H7 (cell line): Measurements from ENCODE around the gene TMEM30A. TPM values are rescaled to one million over a fixed set of nuclear protein-coding genes. Genes with fewer than 3 reads are reported as not detected.

Experiments used
- DNase-seq: peaks from one replicate; pipeline ENCODE4 v3.0.0; 2012
- H3K27me3 ChIP-seq: 2 replicates; pipeline ENCODE4 v1.6.0; 2011; ENCODE audit warnings: mild to moderate bottlenecking, low read length; ENCODE audit not compliant: control insufficient read depth, insufficient read depth
- H3K36me3 ChIP-seq: replicated peaks from 2 replicates; pipeline ENCODE4 v1.5.1; 2011; ENCODE audit warnings: low read length; ENCODE audit not compliant: control insufficient read depth, insufficient read depth
- H3K4me3 ChIP-seq: 2 replicates; pipeline ENCODE4 v1.5.1; 2011; ENCODE audit warnings: low read depth, mild to moderate bottlenecking, control low read depth, low read length, moderate library complexity; ENCODE audit not compliant: insufficient read depth
- total RNA-seq: library from RNA; depleted of rRNA; stranded (reverse); fragments of >200 nt; shearing (Covaris generic); gene quantifications from 2 replicates; pipeline ENCODE4 v1.2.3, GENCODE V29; 2014

The TMEM30A gene
- total RNA-seq, 1 experiment from 2014 or later: 33.0 TPM

GRCh38 chr6:75282706-75283105 is 1.9 kb downstream of the TMEM30A start:
- no peak for DNase-seq
- Histone ChIP-seq H3K27me3 (no peaks in the 10 kb centered on the region), H3K4me3 (peak overlapping the region; percentile 96), H3K36me3 (no peaks in the 10 kb centered on the region)

- Histone ChIP-seq H3K27me3 (no peaks in the 10 kb centered on the region), H3K36me3 (no peaks in the 10 kb centered on the region), H3K4me3 (no peak overlapping the region)
- DNase-seq: no peak
Observed at GRCh38 chr6:75281653-75282052, 2.9 kb downstream of the TMEM30A start.

GRCh38 chr6:75280131-75280855 is 4.3 kb downstream of the TMEM30A start:
- DNase-seq: no peak
- Histone ChIP-seq H3K27me3 (no peaks in the 10 kb centered on the region), H3K36me3 (no peaks in the 10 kb centered on the region), H3K4me3 (no peak overlapping the region)

DNA sequence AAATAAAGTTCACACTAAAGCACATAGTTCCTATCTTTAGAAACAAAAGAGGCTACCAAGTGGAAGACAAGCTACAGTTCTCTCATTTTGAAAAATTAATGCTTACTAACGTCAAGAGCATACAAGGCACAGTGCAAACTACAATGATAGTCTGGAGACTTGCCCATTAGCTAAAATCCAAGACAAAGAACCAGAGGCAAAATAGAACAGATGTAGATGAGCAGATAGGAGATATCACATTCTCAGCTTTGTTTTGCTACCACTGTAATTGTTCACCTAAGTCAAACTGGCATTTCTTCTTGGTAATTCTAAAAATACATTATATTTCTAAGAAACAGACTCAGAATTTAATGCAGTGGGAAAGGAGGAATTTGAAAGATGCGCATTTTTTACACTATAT is 5.2 kb downstream of the TMEM30A start:
- no peak for DNase-seq
- H3K27me3 ChIP-seq: no peaks in the 10 kb centered on the region
- no peak overlapping the region for H3K4me3 ChIP-seq
- H3K36me3 ChIP-seq: no peaks in the 10 kb centered on the region

DNA sequence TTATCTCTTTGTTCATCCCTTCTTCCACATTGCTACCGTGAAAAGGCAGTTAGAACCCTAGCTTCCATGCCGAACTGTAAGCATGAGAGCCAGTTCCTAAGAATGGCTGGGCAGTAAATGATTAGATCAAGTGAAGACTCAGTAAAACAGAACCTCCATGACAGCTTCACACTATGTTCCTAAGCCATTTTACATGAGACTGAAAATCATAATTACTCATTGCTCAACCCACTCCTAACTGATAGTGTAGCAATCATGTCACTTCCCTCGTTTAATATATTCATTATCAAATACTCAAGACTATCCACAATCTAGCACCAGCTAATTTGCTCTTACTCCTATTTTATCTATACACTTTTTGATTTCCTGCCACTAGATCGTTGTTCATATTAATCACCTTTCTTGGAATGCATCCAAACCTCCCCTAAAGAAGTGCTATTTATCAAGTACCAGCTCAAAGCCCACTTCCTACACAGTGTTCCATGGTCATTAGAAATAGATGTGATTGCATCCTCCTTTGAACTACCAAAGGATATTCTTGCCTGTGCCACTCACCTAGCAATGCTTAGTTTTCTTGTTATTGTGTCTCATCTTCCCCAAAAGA is 6.0 kb downstream of the TMEM30A start:
- Histone ChIP-seq H3K4me3 (no peak overlapping the region), H3K36me3 (no peaks in the 10 kb centered on the region), H3K27me3 (no peaks in the 10 kb centered on the region)
- DNase-seq: no peak

DNA sequence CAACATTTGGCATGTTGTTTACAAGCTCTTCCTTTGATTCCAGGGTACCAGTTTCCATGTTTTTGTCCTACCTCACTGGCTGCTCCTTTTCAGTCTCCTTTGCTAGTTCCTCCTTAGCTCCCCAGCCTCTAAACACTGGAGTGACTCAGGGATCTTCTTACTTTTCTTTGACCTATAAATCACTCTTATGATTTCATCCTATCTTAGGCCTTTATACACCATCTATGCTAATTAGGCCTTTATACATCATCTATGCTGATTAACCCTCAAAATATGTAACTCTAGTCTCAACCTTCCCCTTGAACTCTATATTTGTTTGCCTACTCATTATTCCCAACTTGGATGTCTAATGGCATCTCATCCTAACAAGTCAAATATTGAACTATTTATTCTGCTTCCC is 9.5 kb downstream of the TMEM30A start:
- no peak for DNase-seq
- Histone ChIP-seq H3K4me3 (no peak overlapping the region), H3K27me3 (no peaks in the 10 kb centered on the region), H3K36me3 (peaks cover 4% of the 10 kb centered on the region; the same call in 1 of the 2 replicates)

GRCh38 chr6:75273009-75273408 is 11.6 kb downstream of the TMEM30A start:
- Histone ChIP-seq H3K27me3 (no peaks in the 10 kb centered on the region), H3K4me3 (no peak overlapping the region), H3K36me3 (peaks cover 4% of the 10 kb centered on the region; the same call in 1 of the 2 replicates)
- no peak for DNase-seq

DNA sequence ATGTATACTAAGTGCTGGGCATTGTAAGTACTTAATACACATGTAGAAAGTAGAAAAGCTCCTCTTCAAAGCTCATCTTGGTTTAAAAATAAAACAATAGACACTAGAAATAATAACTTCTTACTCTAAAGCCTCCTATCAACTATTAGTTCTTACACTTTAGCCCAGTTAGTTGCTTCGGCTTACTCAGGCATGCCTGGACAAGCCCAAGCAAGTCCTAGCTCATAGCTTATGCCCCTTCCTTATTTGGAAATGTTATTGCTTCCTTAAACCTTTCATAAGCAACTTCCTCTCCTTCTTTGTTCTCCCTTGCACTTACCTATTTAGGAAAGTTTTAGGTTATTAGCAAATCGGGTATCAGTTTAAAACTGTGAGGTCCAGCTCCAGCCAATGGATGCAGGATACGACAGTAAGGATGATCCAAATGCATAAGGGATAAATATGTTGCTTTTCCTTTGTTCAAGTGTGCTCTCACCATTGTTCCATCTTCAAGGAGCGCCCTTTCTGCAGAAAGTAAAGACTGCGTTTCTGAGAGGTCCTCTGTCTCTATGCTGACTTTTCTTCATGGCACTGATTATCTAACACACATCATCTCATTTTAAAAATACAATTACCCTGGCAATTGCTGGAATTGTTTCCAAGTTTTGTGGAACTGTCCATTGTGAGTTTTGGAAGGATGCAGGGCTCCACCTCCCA is 12.3 kb downstream of the TMEM30A start:
- DNase-seq: no peak
- Histone ChIP-seq H3K27me3 (no peaks in the 10 kb centered on the region), H3K4me3 (no peak overlapping the region), H3K36me3 (peaks cover 4% of the 10 kb centered on the region; the same call in 1 of the 2 replicates)

GRCh38 chr6:75268988-75269354 is 15.6 kb downstream of the TMEM30A start:
- peaks cover 4% of the 10 kb centered on the region for H3K36me3 ChIP-seq
- no peaks in the 10 kb centered on the region for H3K27me3 ChIP-seq
- no peak for DNase-seq
- no peak overlapping the region for H3K4me3 ChIP-seq

DNA sequence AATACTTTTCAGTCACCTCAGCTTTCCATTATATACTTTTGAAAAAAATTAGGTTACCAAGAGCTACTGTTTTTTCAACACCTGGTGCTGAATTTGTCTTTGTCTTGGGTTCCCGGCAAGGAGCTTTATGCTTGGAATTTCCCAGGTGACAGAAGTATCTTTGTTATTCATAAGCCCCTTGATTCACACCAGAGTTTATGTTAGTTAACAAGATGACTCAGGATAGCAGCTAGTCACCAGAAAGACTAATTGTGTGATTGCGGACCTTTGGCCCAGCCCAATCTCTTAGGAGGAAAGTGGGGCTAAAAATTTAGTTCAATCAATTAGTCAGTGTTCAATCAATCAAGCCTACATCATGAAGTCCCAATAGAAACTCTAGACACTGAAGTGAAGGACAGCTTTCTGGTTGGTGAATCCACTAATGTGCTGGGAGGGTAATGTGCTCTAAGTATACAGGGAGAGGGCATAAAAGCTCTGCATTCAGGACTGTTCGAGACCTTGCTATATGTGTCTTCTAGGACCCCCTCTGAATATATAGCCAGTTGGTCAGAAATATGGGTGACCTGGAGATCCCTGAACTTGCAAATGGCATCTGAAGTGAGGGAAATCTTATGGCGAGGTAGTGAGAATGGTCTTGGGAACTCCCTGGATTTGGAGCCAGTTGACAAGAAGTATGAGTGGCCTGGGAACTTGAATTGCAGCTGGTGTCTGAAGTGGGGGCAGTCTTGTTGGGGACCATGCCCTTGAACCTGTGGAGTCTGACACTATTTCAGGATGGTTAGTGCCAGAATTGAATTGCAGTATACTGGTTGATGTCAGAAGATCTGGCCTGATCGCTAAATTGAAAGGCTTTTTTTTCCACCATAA is 16.2 kb downstream of the TMEM30A start:
- H3K36me3 ChIP-seq: peaks cover 4% of the 10 kb centered on the region
- H3K4me3 ChIP-seq: no peak overlapping the region
- DNase-seq: peak; percentile 28
- H3K27me3 ChIP-seq: no peaks in the 10 kb centered on the region

DNA sequence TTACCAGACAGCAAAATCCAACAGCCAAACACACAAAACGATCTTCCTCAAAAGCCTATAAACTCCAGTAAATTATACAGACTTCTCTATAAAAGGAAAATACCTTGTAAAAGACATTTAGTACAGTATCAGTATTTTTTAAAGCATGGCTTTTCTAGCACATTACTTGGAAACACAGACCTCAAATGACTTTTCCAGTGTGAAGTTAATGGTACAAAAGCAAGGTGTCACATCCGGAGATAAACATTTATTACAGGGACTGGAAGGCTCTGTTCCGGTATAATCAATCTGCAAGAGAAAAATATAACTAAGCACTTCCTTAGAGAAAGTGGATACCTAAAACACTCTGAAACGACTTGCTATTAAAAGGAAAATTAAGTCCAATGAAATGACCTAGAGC is 17.1 kb downstream of the TMEM30A start:
- peaks cover under 1% of the 10 kb centered on the region for H3K36me3 ChIP-seq
- DNase-seq: no peak
- H3K27me3 ChIP-seq: no peaks in the 10 kb centered on the region
- H3K4me3 ChIP-seq: no peak overlapping the region

DNA sequence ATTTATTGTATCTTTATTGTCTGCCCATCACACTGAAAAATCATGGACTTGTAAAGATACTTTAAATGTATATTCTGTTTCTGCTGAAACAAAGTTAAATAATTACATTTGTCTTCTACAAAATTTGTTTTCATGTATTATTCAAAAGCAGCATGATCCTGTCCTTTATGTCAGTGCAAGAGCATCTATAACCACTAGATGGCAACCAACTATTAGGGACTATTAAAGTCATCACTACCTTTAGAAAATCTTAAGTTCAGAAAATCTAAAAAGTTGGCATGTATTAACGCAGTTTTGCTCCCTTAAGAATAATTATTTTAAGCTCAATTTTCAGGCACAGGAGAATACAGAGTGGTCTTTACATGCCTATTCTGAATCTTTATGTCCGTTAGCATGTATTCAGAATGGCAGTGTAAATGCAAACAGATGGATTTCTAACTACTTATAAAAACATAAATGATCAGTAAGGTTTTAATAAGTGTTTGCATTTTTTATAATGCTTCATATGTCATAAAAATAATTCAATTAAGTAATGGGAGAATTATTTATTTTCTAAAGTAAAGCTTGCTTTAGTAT is 17.8 kb downstream of the TMEM30A start:
- DNase-seq: no peak

DNA sequence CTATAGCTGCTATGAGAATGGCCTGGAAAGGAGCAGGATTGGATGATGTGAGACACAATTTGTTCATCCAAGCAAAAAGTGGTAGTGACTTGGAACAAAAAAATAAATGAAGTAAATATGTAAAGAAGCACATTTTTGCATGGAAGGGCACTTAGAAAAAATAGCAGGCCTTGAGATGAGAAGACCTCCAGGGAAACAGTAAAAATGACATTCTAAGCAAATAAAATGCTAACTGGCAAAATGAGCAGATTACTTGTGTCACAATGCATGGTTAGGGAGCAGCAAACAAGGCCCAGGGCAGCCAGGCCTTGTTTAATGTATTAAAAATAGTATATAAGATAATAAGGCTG is 21.2 kb downstream of the TMEM30A start:
- H3K36me3 ChIP-seq: peaks cover 4% of the 10 kb centered on the region
- no peak overlapping the region for H3K4me3 ChIP-seq
- H3K27me3 ChIP-seq: no peaks in the 10 kb centered on the region
- DNase-seq: no peak

More for the DNA sequence above, 17.8 kb downstream of the TMEM30A start:
- H3K4me3 ChIP-seq: no peak overlapping the region
- H3K36me3 ChIP-seq: no peaks in the 10 kb centered on the region; the same call in none of the 2 replicates
- no peaks in the 10 kb centered on the region for H3K27me3 ChIP-seq

- Histone ChIP-seq H3K36me3 (peaks cover 6% of the 10 kb centered on the region), H3K4me3 (no peak overlapping the region), H3K27me3 (no peaks in the 10 kb centered on the region)
- DNase-seq: no peak
Observed at GRCh38 chr6:75262716-75263400, 21.7 kb downstream of the TMEM30A start.
